Kidney (tissue), 14 donors: ENCODE measurements around the gene FGFR1OP2. TPM values are rescaled to one million over a fixed set of nuclear protein-coding genes. Genes with fewer than 3 reads are reported as not detected.
"Not testable (repeated sequence)": the region's sequence is repeated elsewhere in the genome, so short reads cannot be mapped to it uniquely, and the experiment has no call there.

Experiments
- DNase-seq, 5 donors: peaks; one replicate each; pipeline ENCODE4 v3.0.0-alpha.2; 2013 to 2020
- FAIRE-seq: peaks from 2 replicates; lab custom pipeline; 2012; peaks lifted over from hg19 to GRCh38; lab: Jason Lieb, UNC
- H3K27ac ChIP-seq, 2 donors: one replicate each; pipeline ENCODE4 v1.7.0; 2013; ENCODE audit warnings: low read depth in 2 of 2, low read length in 2 of 2, inconsistent platforms in 1 of 2
- H3K27me3 ChIP-seq: one replicate; pipeline ENCODE4 v1.7.1; 2013; ENCODE audit warnings: low read length, inconsistent platforms; ENCODE audit not compliant: control insufficient read depth, insufficient read depth
- H3K36me3 ChIP-seq, 3 donors: one replicate each; pipeline versions ENCODE4 v1.7.0 to v1.7.1; 2013; ENCODE audit warnings: low read length in 3 of 3, control low read depth in 1 of 3, inconsistent platforms in 1 of 3; ENCODE audit not compliant: insufficient read depth in 3 of 3, control insufficient read depth in 2 of 3
- H3K4me1 ChIP-seq, 3 donors: one replicate each; pipeline versions ENCODE4 v1.7.0 to v1.7.1; 2013; ENCODE audit warnings: low read length in 3 of 3, inconsistent platforms in 1 of 3, low read depth in 1 of 3; ENCODE audit not compliant: control insufficient read depth in 2 of 3, insufficient read depth in 2 of 3
- H3K4me3 ChIP-seq, 3 donors: one replicate each; pipeline versions ENCODE4 v1.7.0 to v1.8.1; 2013; ENCODE audit warnings: low read length in 3 of 3, control low read depth in 1 of 3, inconsistent platforms in 1 of 3
- H3K9ac ChIP-seq, 3 donors: one replicate each; pipeline versions ENCODE4 v1.7.0 to v1.7.1; 2013; ENCODE audit warnings: low read length in 3 of 3, control low read depth in 1 of 3, inconsistent platforms in 1 of 3
- H3K9me3 ChIP-seq, 3 donors: one replicate each; pipeline versions ENCODE4 v1.7.0 to v1.7.1; 2013; ENCODE audit warnings: low read length in 3 of 3, control low read depth in 1 of 3, inconsistent platforms in 1 of 3; ENCODE audit not compliant: control insufficient read depth in 2 of 3, insufficient read depth in 1 of 3
- CTCF ChIP-seq: IDR thresholded peaks from 3 replicates; pipeline ENCODE4 v1.5.1; 2012; ENCODE audit warnings: mild to moderate bottlenecking, moderate library complexity, borderline replicate concordance; ENCODE audit not compliant: insufficient read depth; ENCODE audit errors: extremely low read depth
- intact Hi-C: fragments of 100-400 bp; cut with DNase I; formaldehyde crosslinking; loops from one replicate; pipeline ENCODE4 v1.11.1; 2022
- polyA plus RNA-seq: library from polyadenylated mRNA; stranded (reverse); fragments of 350-450 nt; fragmentation: Illumina TruSeq; extraction: RNeasy Lipid Tissue Mini Kit (QIAGEN cat#74804); gene quantifications from one replicate; pipeline ENCODE4 v1.2.3, GENCODE V29; 2014; ENCODE audit warnings: low read depth, low replicate concordance; ENCODE audit not compliant: insufficient read depth
- total RNA-seq: library from RNA; stranded (reverse); fragmentation: NEBNext Ultra II Directional; extraction: Animal tissue kit (Norgen Biotek cat#: 25700); gene quantifications from one replicate; pipeline ENCODE4 v1.2.1, GENCODE V29; 2021
- donor health status: control.
- donor health status: control.
- donor health status: control.
- donor health status: control.
- donor health status: control.
- donor health status: DM: yes; HTN: yes; CAD: no.
- donor health status: Normal renal cell carcinoma (clear cell type).

Gene FGFR1OP2
- total and polyA plus RNA-seq, 2 donors from 2014 or later: 28.6 to 47.1 TPM

DNA sequence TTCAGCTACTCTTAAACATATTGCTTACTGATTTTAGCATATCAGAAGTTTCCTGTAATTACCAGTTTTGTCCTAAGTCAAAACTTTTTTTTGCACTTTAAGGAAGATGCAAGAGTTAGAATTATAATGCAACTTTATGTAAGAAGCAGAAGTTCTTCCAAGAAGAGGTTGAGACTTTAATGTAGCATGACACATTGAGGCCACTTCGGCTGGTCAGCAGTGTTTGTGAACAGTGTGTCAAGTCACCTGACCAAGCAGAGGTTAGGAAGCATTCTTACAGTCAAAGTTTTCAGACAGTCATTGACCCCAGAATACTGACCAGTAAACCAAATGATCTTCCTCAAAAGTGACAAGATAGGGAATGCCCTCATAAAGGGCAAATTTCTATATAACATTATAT, 15.2 kb downstream of the FGFR1OP2 start:
- peaks cover 0 to 8% (median 4%) of the 10 kb centered on the region in 3 donors for H3K36me3 ChIP-seq
- H3K4me1 ChIP-seq: peaks cover 0 to 4% (median 0%) of the 10 kb centered on the region in 3 donors
- no peak overlapping the region for H3K27ac ChIP-seq
- H3K4me3 ChIP-seq: no peak overlapping the region
- H3K9me3 ChIP-seq: peaks cover 0 to 1% (median 0%) of the 10 kb centered on the region in 3 donors
- peak in 2 of 5 donors; percentile 10 to 20 for DNase-seq
- intact Hi-C loops: loop anchor here (10.0 kb wide), 1 partner anchor 51 kb away; no protein-coding TSS in a partner anchor
- TF ChIP-seq CTCF: no peak
- no peak overlapping the region for H3K9ac ChIP-seq
- FAIRE-seq: no peak
- H3K27me3 ChIP-seq: no peaks in the 10 kb centered on the region

- no peak overlapping the region for H3K4me3 ChIP-seq
- H3K27me3 ChIP-seq: no peaks in the 10 kb centered on the region
- H3K9me3 ChIP-seq: no peaks in the 10 kb centered on the region
- intact Hi-C loops: loop anchor here (10.0 kb wide), 1 partner anchor 51 kb away; no protein-coding TSS in a partner anchor
- DNase-seq (no peak), FAIRE-seq (no peak)
- peaks cover 0 to 4% (median 0%) of the 10 kb centered on the region in 3 donors for H3K4me1 ChIP-seq
- no peak for TF ChIP-seq CTCF
- peaks cover 0 to 8% (median 4%) of the 10 kb centered on the region in 3 donors for H3K36me3 ChIP-seq
- no peak overlapping the region for H3K9ac ChIP-seq
- no peak overlapping the region for H3K27ac ChIP-seq
These were observed 15.8 kb downstream of the FGFR1OP2 start for GRCh38 chr12:26954027-26954426.

DNA sequence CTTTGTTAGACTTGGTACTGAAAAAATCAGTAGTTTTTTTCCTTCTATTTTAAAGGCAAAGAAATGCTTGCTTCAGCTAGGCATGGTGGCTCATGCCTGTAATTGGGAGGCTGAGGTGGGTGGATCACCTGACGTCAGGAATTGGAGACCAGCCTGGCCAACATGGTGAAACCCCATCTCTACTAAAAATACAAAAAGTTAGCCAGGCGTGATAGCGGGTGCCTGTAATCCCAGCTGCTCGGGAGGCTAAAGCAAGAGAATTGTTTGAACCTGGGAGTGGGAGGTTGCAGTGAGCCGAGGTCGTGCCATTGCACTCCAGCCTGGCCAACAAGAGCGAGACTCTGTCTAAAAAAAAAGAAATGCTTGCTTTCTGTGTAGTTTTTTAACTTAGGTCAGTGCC, 23.1 kb downstream of the FGFR1OP2 start:
- H3K27me3 ChIP-seq, H3K9ac ChIP-seq, H3K36me3 ChIP-seq, H3K4me3 ChIP-seq, H3K9me3 ChIP-seq, H3K27ac ChIP-seq, FAIRE-seq, intact Hi-C loops, H3K4me1 ChIP-seq: not testable (repeated sequence)
- DNase-seq: peak in 4 of 5 donors; percentile 67 to 83 (median 80)

GRCh38 chr12:26961803-26962202, 23.5 kb downstream of the FGFR1OP2 start:
- Histone ChIP-seq H3K4me1 (peaks cover 0 to 5% (median 0%) of the 10 kb centered on the region in 3 donors), H3K27me3 (no peaks in the 10 kb centered on the region), H3K27ac (no peak overlapping the region), H3K36me3 (peaks cover 2 to 8% (median 4%) of the 10 kb centered on the region in 3 donors), H3K4me3 (no peak overlapping the region), H3K9me3 (no peaks in the 10 kb centered on the region), H3K9ac (no peak overlapping the region)
- TF ChIP-seq CTCF: no peak
- no peak for FAIRE-seq
- no peak for DNase-seq
- intact Hi-C loops: no loop called here
